ENCODE data around the gene ZBTB37.
"Not testable (repeated sequence)": the region's sequence is repeated elsewhere in the genome, so short reads cannot be mapped to it uniquely, and the experiment has no call there.

The ZBTB37 gene

GRCh38 chr1:173860065-173860464 lies 8.1 kb upstream of the ZBTB37 start:
- no peak for DNase-seq (ENCODE audit: low spot score)
- TF ChIP-seq CTCF (IDR thresholded peaks at IDR 0.05; ENCODE audit: extremely low read depth, insufficient read depth, missing control alignments): no peak
- in situ Hi-C loops (cut with MboI; ENCODE audit: low pct_unique_long_range_greater_than_20kb, low sequenced_read_pairs, unreplicated experiment): no loop called here

GRCh38 chr1:173861731-173862145 lies 6.4 kb upstream of the ZBTB37 start:
- in situ Hi-C loops (cut with MboI; ENCODE audit: low pct_unique_long_range_greater_than_20kb, low sequenced_read_pairs, unreplicated experiment): no loop called here
- TF ChIP-seq CTCF (IDR thresholded peaks at IDR 0.05; ENCODE audit: extremely low read depth, insufficient read depth, missing control alignments): no peak
- no peak for DNase-seq (ENCODE audit: low spot score)

- DNase-seq (ENCODE audit: low spot score); in situ Hi-C loops (cut with MboI; ENCODE audit: low pct_unique_long_range_greater_than_20kb, low sequenced_read_pairs, unreplicated experiment): not testable (repeated sequence)
These were observed 5.9 kb upstream of the ZBTB37 start for GRCh38 chr1:173862146-173862768.

- in situ Hi-C loops (cut with MboI; ENCODE audit: low pct_unique_long_range_greater_than_20kb, low sequenced_read_pairs, unreplicated experiment): no loop called here
- no peak for TF ChIP-seq CTCF (IDR thresholded peaks at IDR 0.05; ENCODE audit: extremely low read depth, insufficient read depth, missing control alignments)
- DNase-seq (ENCODE audit: low spot score): no peak
These were observed 5.4 kb upstream of the ZBTB37 start for GRCh38 chr1:173862769-173863223.

GRCh38 chr1:173863224-173864161 lies 4.7 kb upstream of the ZBTB37 start:
- no peak for DNase-seq (ENCODE audit: low spot score)
- in situ Hi-C loops (cut with MboI; ENCODE audit: low pct_unique_long_range_greater_than_20kb, low sequenced_read_pairs, unreplicated experiment): no loop called here
- no peak for TF ChIP-seq CTCF (IDR thresholded peaks at IDR 0.05; ENCODE audit: extremely low read depth, insufficient read depth, missing control alignments)

- in situ Hi-C loops (cut with MboI; ENCODE audit: low pct_unique_long_range_greater_than_20kb, low sequenced_read_pairs, unreplicated experiment): no loop called here
- no peak for TF ChIP-seq CTCF (IDR thresholded peaks at IDR 0.05; ENCODE audit: extremely low read depth, insufficient read depth, missing control alignments)
- no peak for DNase-seq (ENCODE audit: low spot score)
These were observed 3.9 kb upstream of the ZBTB37 start for GRCh38 chr1:173864179-173864867.
